Tibial nerve (tissue), 4 donors: ENCODE measurements around the gene IL16. TPM values are rescaled to one million over a fixed set of nuclear protein-coding genes. Genes with fewer than 3 reads are reported as not detected.

Source experiments
- DNase-seq, 2 donors: peaks; one replicate each; pipeline ENCODE4 v3.0.0-alpha.2; 2019; ENCODE audit warnings: low spot score in 2 of 2
- H3K27ac ChIP-seq, 4 donors: fragments of 200-600 bp; sonication (generic) in 3 of 4; one replicate each; pipeline ENCODE4 v1.5.1; 2017 to 2019; ENCODE audit warnings: mild to moderate bottlenecking in 1 of 4
- H3K27me3 ChIP-seq, 2 donors: fragments of 200-600 bp; sonication (generic) in 1 of 2; one replicate each; pipeline versions ENCODE4 v1.5.1 to v1.6.0; 2017 to 2019
- H3K36me3 ChIP-seq, 3 donors: fragments of 200-600 bp; sonication (generic); one replicate each; pipeline ENCODE4 v1.5.1; 2018 to 2019
- H3K4me1 ChIP-seq, 4 donors: fragments of 200-600 bp; sonication (generic) in 3 of 4; one replicate each; pipeline ENCODE4 v1.5.1; 2017 to 2019
- H3K4me3 ChIP-seq, 4 donors: fragments of 200-600 bp; sonication (generic) in 3 of 4; one replicate each; pipeline ENCODE4 v1.5.1; 2017 to 2019; ENCODE audit warnings: mild to moderate bottlenecking in 1 of 4, moderate library complexity in 1 of 4
- H3K9me3 ChIP-seq, 4 donors: fragments of 200-600 bp; sonication (generic) in 3 of 4; one replicate each; pipeline ENCODE4 v1.5.1; 2017 to 2019
- CTCF ChIP-seq, 5 experiments: fragments of 200-600 bp in 3 of 5; fragments of 450-650 bp in 2 of 5; sonication (generic) in 3 of 5; IDR thresholded peaks; one replicate each; pipeline ENCODE4 v1.5.1; 2016 to 2019; ENCODE audit warnings: antibody characterized with exemption in 5 of 5, mild to moderate bottlenecking in 3 of 5, moderate library complexity in 2 of 5
- EP300 ChIP-seq, 2 donors: sonication (generic); formaldehyde crosslinking; IDR thresholded peaks; one replicate each; pipeline ENCODE4 v1.6.1; 2017; ENCODE audit warnings: antibody characterized with exemption in 2 of 2, mild to moderate bottlenecking in 1 of 2
- POLR2A ChIP-seq, 2 donors: fragments of 450-650 bp; IDR thresholded peaks; one replicate each; pipeline ENCODE4 v1.6.1; 2017; ENCODE audit warnings: antibody characterized with exemption in 2 of 2, mild to moderate bottlenecking in 2 of 2, moderate library complexity in 2 of 2
- WGBS, 2 donors: methylation state at CpG; one replicate each; pipeline ENCODE4 v1.1.5; 2018; 5-methylcytosine and 5-hydroxymethylcytosine counted together
- total RNA-seq, 4 donors: library from RNA; depleted of rRNA; stranded (reverse); fragments of >200 nt; gene quantifications; one replicate each; pipeline ENCODE4 v1.1.0, GENCODE V29; 2016

Gene IL16
- total RNA-seq, 4 donors from 2014 or later: 69.3 to 80.2 (median 75.1) TPM

GRCh38 chr15:81182031-81182755 is 14.5 kb upstream of the IL16 start:
- 18 to 21% methylated on average over 13 of the region's 13 CpGs for WGBS, 2 donors
- Histone ChIP-seq H3K36me3 (no peaks in the 10 kb centered on the region), H3K27ac (peak overlapping the region; percentile 48 to 85 (median 80)), H3K27me3 (no peaks in the 10 kb centered on the region), H3K4me3 (peak overlapping the region; percentile 18 to 53 (median 32)), H3K4me1 (peaks cover 0 to 48% (median 0%) of the 10 kb centered on the region in 4 donors), H3K9me3 (no peaks in the 10 kb centered on the region)
- TF ChIP-seq EP300 (IDR thresholded peaks at IDR 0.05) (peak in 1 of 2 donors; percentile 54), CTCF (IDR thresholded peaks at IDR 0.05) (no peak)
- DNase-seq: no peak

GRCh38 chr15:81182756-81183438 is 13.8 kb upstream of the IL16 start:
- H3K27ac ChIP-seq: peak overlapping the region; percentile 22 to 85 (median 80)
- no peaks in the 10 kb centered on the region for H3K27me3 ChIP-seq
- no peaks in the 10 kb centered on the region for H3K9me3 ChIP-seq
- H3K4me3 ChIP-seq: peak overlapping the region; percentile 18 to 53 (median 32)
- TF ChIP-seq EP300 (IDR thresholded peaks at IDR 0.05): no peak
- TF ChIP-seq POLR2A (IDR thresholded peaks at IDR 0.05): no peak
- TF ChIP-seq CTCF (IDR thresholded peaks at IDR 0.05): peak in 1 of 5 experiments; percentile 35
- no peaks in the 10 kb centered on the region for H3K36me3 ChIP-seq
- no peak for DNase-seq
- 5 to 9% methylated on average over 13 of the region's 13 CpGs for WGBS, 2 donors
- H3K4me1 ChIP-seq: peaks cover 0 to 45% (median 0%) of the 10 kb centered on the region in 4 donors

DNA sequence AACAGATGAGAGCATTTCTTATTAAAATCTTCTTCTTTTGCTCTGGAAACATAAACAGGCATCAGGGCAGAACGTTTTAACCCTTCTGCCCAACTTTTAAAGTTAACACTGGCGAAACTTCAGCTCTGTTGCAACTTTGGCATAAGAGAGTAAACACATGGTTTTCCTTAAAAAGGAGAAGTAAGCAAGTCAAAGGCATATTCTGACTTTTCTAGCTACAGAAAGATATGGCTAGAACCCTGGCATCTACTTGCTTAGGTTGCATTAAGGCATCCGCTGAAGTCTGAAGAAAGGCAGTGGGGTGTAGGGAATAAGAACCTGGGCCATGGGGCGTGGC is 13.3 kb upstream of the IL16 start:
- Histone ChIP-seq H3K4me3 (peak overlapping the region; percentile 18 to 53 (median 32)), H3K9me3 (no peaks in the 10 kb centered on the region), H3K36me3 (no peaks in the 10 kb centered on the region), H3K4me1 (peaks cover 0 to 50% (median 0%) of the 10 kb centered on the region in 4 donors), H3K27me3 (no peaks in the 10 kb centered on the region), H3K27ac (peak overlapping the region; percentile 22 to 85 (median 80))
- WGBS, 2 donors: 62 to 69% methylated on average over 4 of the region's 4 CpGs
- DNase-seq: no peak
- no peak for TF ChIP-seq CTCF (IDR thresholded peaks at IDR 0.05)
- no peak for TF ChIP-seq POLR2A (IDR thresholded peaks at IDR 0.05)
- no peak for TF ChIP-seq EP300 (IDR thresholded peaks at IDR 0.05)

DNA sequence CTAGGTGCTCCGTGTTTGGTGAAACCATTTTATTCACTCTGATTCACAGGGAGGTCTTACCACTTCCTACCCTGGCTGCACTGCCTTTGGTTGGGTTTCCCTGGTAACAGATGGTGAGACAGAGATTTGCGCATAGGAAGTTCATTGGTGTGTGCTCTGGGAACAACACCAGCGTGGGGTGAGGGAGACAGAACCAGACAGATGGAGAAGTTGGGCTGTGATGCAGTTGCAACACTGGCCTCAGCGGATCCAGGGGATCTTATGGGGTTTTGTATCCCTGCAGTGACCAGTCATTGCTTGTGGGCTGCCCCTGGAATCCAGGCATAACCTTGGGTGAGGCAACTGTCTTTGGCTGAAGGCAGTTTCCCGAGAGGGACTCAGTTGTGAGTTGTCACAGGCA is 12.5 kb upstream of the IL16 start:
- Histone ChIP-seq H3K4me1 (peaks cover 0 to 58% (median 1%) of the 10 kb centered on the region in 4 donors), H3K4me3 (peak overlapping the region in 3 of 4 donors; percentile 29 to 53 (median 35)), H3K27me3 (no peaks in the 10 kb centered on the region), H3K27ac (peak overlapping the region; percentile 22 to 85 (median 80)), H3K9me3 (no peaks in the 10 kb centered on the region), H3K36me3 (no peaks in the 10 kb centered on the region)
- no peak for DNase-seq
- TF ChIP-seq EP300 (IDR thresholded peaks at IDR 0.05): peak in 1 of 2 donors; percentile 6
- no peak for TF ChIP-seq CTCF (IDR thresholded peaks at IDR 0.05)
- 67 to 69% methylated on average over 4 to 5 of the region's 5 CpGs for whole genome bisulfite sequencing, 2 donors
